NCI-H1436 treated with DMSO at 0.1 percent for 48 hours (cell line): ENCODE measurements around the gene CELSR1.
"Not testable (repeated sequence)": the region's sequence is repeated elsewhere in the genome, so short reads cannot be mapped to it uniquely, and the experiment has no call there.

Source experiments
- DNase-seq: peaks from one replicate; lab custom pipeline; 2025; lab: John Stamatoyannopoulos, UW

CELSR1 gene

GRCh38 chr22:46319319-46319718 lies 218.1 kb downstream of the CELSR1 start:
- no peak for DNase-seq

DNA sequence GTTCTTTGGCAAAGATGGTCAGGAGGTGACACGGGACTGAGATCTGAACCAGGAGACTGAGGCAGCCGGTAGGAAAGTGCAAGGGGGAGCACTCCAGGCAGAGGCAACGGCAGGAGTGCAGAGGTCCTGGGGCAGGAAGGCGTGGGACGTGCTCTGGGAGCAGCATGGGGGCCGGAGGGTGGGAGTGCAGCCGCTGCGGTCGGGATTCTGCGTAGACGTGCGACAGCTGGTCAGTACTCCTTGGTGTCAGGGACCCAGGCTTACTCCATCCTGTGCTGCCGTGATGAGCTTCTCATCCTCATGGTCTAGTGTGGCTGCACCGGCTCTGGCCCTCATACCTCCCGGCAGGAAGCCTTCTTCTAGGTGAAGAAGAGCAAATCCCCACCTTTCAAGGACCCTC lies 218.8 kb downstream of the CELSR1 start:
- DNase-seq, result no peak

GRCh38 chr22:46317646-46318045 lies 219.8 kb downstream of the CELSR1 start:
- no peak for DNase-seq

DNA sequence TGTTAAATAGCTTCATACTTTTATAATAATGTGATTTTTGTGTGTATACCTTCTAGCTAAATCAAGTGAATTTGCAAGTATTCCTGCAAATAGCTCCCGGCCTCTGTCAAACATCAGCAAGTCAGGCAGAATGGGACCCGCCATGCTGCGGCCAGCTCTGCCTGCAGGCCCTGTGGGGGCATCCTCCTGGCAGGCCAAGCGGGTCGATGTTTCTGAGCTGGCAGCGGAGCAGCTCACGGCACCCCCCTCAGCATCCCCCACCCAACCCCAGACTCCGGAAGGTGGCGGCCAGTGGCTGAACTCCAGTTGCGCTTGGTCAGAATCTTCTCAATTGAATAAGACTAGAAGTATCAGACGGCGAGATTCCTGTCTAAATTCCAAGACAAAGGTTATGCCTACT lies 221.4 kb downstream of the CELSR1 start:
- no peak for DNase-seq

GRCh38 chr22:46312848-46313247 lies 224.6 kb downstream of the CELSR1 start:
- not testable (repeated sequence) for DNase-seq

GRCh38 chr22:46312056-46312455 lies 225.4 kb downstream of the CELSR1 start:
- DNase-seq, result no peak
